SK-N-DZ (cell line): ENCODE data around the gene SYP. TPM values are rescaled to one million over a fixed set of nuclear protein-coding genes. Genes with fewer than 3 reads are reported as not detected.

Experiments
- DNase-seq: peaks from one replicate; pipeline ENCODE4 v3.0.0-alpha.2; 2015; ENCODE audit warnings: low spot score
- polyA plus RNA-seq, 2 experiments: library from polyadenylated mRNA; depleted of rRNA; stranded (reverse); fragments of >200 nt; gene quantifications; 2 replicates each; pipeline ENCODE4 v1.2.3, GENCODE V29; 2014

The SYP gene
- 85.8 and 95.0 TPM in 2 replicates for polyA plus RNA-seq (2014; cell fraction: cytosol; rRNA removed)
- 34.6 and 45.1 TPM in 2 replicates for polyA plus RNA-seq (2014; cell fraction: nucleus; rRNA removed)

- peak; percentile 77 for DNase-seq
Measured at GRCh38 chrX:49199906-49200771, at the start of gene SYP. SYP (minus strand) TSS chrX:49200193; CDS start chrX:49200186, 7 bp downstream.

- no peak for DNase-seq
Measured at GRCh38 chrX:49249616-49250015, 49.6 kb upstream of the SYP start.

- DNase-seq = no peak
Measured at GRCh38 chrX:49249071-49249470, 49.1 kb upstream of the SYP start.

- no peak for DNase-seq
Measured at GRCh38 chrX:49247916-49248811, 48.2 kb upstream of the SYP start.

- no peak for DNase-seq
Measured at GRCh38 chrX:49247346-49247745, 47.4 kb upstream of the SYP start.

GRCh38 chrX:49246541-49246940, 46.5 kb upstream of the SYP start:
- no peak for DNase-seq

- no peak for DNase-seq
Measured at GRCh38 chrX:49244207-49244606, 44.2 kb upstream of the SYP start.

- no peak for DNase-seq
Measured at GRCh38 chrX:49243166-49243565, 43.2 kb upstream of the SYP start.

- no peak for DNase-seq
Measured at GRCh38 chrX:49242545-49243066, 42.6 kb upstream of the SYP start.

GRCh38 chrX:49238735-49239134, 38.7 kb upstream of the SYP start:
- no peak for DNase-seq

GRCh38 chrX:49237060-49237459, 37.1 kb upstream of the SYP start:
- no peak for DNase-seq

- DNase-seq = no peak
Measured at GRCh38 chrX:49233887-49234555, 34.0 kb upstream of the SYP start.

- DNase-seq = no peak
Measured at GRCh38 chrX:49233176-49233575, 33.2 kb upstream of the SYP start, which contains the start of gene CACNA1F. CACNA1F (minus strand) TSS chrX:49233340; CDS start chrX:49233309, 31 bp downstream.

- no peak for DNase-seq
Measured at GRCh38 chrX:49232525-49232924, 32.5 kb upstream of the SYP start.

- no peak for DNase-seq
Measured at GRCh38 chrX:49231333-49232000, 31.5 kb upstream of the SYP start.

- no peak for DNase-seq
Measured at GRCh38 chrX:49230500-49231232, 30.7 kb upstream of the SYP start.

GRCh38 chrX:49228185-49228584, 28.2 kb upstream of the SYP start:
- no peak for DNase-seq

- DNase-seq = no peak
Measured at GRCh38 chrX:49227726-49228125, 27.7 kb upstream of the SYP start.

GRCh38 chrX:49226946-49227345, 27.0 kb upstream of the SYP start:
- no peak for DNase-seq

GRCh38 chrX:49225858-49226257, 25.9 kb upstream of the SYP start:
- DNase-seq = no peak
